Measurements from ENCODE around the gene OVAAL. TPM values are rescaled to one million over a fixed set of nuclear protein-coding genes. Genes with fewer than 3 reads are reported as not detected.

OVAAL gene
- total and polyA plus RNA-seq, 4 donors: not detected

DNA sequence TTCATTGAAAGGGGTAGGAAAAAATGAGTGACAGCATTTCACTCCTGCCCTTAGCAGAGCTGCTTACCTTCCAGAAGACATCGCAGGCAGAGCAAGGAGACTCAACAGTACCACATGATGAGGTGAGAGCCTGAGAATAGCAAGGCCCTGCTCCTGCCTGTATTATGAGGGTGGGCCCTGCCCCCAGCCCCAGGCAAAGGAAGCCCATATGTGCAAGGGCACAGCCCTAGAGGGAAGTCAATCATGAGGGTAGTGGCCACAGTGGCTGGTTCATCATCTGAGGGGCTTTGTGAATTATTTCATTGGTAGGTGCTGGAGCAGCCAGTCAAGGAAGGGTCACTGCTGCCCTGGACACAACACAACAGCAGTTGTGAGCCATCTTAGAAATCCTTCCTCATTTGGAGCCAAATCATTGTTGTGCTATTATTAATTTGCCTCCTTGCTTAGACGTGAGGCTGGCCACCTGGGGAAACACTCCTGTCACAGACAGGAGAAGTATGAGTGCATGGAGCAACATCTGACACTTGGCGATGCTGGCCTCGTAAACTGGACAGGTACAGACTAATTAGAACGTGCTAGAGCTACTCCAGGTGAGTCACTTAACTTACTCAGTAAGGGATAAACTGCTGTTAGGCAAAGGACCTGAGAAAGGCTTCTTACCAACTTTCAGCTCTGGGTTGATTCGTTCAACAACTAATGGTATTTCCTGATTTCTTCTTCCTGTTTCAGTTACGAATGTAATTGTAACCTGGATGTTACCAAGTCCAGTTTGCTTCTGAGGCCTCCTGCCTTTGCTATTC, 33.6 kb upstream of the OVAAL start:
- Histone ChIP-seq H3K27ac (ENCODE audit: low read depth in 1 of 2, low read length in 2 of 2) (no peak overlapping the region), H3K4me3 (ENCODE audit: low read depth in 1 of 3, low read length in 3 of 3) (no peak overlapping the region), H3K4me1 (ENCODE audit: control insufficient read depth in 4 of 4, insufficient read depth in 4 of 4, low read length in 3 of 4) (peaks cover 0 to 7% (median 5%) of the 10 kb centered on the region in 4 donors), H3K36me3 (ENCODE audit: control insufficient read depth in 4 of 4, insufficient read depth in 3 of 4, low read depth in 1 of 4, low read length in 3 of 4) (no peaks in the 10 kb centered on the region), H3K27me3 (ENCODE audit: control insufficient read depth in 4 of 4, insufficient read depth in 4 of 4, low read length in 3 of 4) (no peaks in the 10 kb centered on the region), H3K9ac (ENCODE audit: low read depth in 1 of 2, low read length in 2 of 2) (no peak overlapping the region), H3K9me3 (ENCODE audit: control insufficient read depth in 4 of 4, low read length in 3 of 4) (no peaks in the 10 kb centered on the region)
- TF ChIP-seq GABPA (IDR thresholded peaks at IDR 0.05 in 1 of 2, conservative IDR thresholded peaks at IDR 0.05 in 1 of 2): no peak
- TF ChIP-seq NR2F2 (IDR thresholded peaks at IDR 0.05): no peak
- no peak for TF ChIP-seq EGR1 (IDR thresholded peaks at IDR 0.05; ENCODE audit: low read depth in 2 of 2)
- TF ChIP-seq, protein P1, sequence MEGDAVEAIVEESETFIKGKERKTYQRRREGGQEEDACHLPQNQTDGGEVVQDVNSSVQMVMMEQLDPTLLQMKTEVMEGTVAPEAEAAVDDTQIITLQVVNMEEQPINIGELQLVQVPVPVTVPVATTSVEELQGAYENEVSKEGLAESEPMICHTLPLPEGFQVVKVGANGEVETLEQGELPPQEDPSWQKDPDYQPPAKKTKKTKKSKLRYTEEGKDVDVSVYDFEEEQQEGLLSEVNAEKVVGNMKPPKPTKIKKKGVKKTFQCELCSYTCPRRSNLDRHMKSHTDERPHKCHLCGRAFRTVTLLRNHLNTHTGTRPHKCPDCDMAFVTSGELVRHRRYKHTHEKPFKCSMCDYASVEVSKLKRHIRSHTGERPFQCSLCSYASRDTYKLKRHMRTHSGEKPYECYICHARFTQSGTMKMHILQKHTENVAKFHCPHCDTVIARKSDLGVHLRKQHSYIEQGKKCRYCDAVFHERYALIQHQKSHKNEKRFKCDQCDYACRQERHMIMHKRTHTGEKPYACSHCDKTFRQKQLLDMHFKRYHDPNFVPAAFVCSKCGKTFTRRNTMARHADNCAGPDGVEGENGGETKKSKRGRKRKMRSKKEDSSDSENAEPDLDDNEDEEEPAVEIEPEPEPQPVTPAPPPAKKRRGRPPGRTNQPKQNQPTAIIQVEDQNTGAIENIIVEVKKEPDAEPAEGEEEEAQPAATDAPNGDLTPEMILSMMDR (IDR thresholded peaks at IDR 0.05; ENCODE audit: low read depth, low read length, missing input control): no peak
- no peak for TF ChIP-seq YY1 (IDR thresholded peaks at IDR 0.05)
- no peak for TF ChIP-seq JUND (IDR thresholded peaks at IDR 0.05)
- TF ChIP-seq, protein P2, sequence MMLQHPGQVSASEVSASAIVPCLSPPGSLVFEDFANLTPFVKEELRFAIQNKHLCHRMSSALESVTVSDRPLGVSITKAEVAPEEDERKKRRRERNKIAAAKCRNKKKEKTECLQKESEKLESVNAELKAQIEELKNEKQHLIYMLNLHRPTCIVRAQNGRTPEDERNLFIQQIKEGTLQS (IDR thresholded peaks at IDR 0.05): no peak
- TF ChIP-seq RXRA (IDR thresholded peaks at IDR 0.05): no peak
- TF ChIP-seq, protein P3, sequence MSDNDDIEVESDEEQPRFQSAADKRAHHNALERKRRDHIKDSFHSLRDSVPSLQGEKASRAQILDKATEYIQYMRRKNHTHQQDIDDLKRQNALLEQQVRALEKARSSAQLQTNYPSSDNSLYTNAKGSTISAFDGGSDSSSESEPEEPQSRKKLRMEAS (IDR thresholded peaks at IDR 0.05): no peak
- TF ChIP-seq FOXA2 (IDR thresholded peaks at IDR 0.05): no peak
- no peak for TF ChIP-seq RAD21 (IDR thresholded peaks at IDR 0.05)
- no peak for DNase-seq (ENCODE audit: low spot score)
- WGBS: 76% methylated on average over 7 of the region's 7 CpGs

DNA sequence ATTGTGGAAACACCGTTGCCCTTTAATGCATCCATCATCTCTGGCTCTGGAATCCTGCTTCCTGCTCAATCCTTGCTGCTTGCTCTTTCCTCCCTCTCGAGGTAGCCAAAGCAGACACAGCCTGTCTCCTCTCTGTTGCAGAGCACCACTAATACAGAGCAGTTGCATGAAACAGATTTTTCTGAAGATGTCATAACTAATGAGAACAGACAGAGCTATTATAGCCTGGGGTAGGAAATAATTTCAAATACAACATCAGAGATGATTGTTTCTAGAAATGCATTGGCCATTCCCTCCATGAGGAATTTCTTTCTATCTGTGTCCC, 33.1 kb upstream of the OVAAL start:
- TF ChIP-seq, protein P3 (IDR thresholded peaks at IDR 0.05): no peak
- no peak for TF ChIP-seq TAF1 (conservative IDR thresholded peaks at IDR 0.05)
- no peak for TF ChIP-seq HNF4G (IDR thresholded peaks at IDR 0.05)
- TF ChIP-seq, protein P1 (IDR thresholded peaks at IDR 0.05; ENCODE audit: low read depth, low read length, missing input control): no peak
- TF ChIP-seq EGR1 (IDR thresholded peaks at IDR 0.05; ENCODE audit: low read depth in 2 of 2): no peak
- TF ChIP-seq SP1 (IDR thresholded peaks at IDR 0.05): no peak
- TF ChIP-seq, protein P2 (IDR thresholded peaks at IDR 0.05): no peak
- no peak for TF ChIP-seq GABPA (IDR thresholded peaks at IDR 0.05 in 1 of 2, conservative IDR thresholded peaks at IDR 0.05 in 1 of 2)
- TF ChIP-seq YY1 (IDR thresholded peaks at IDR 0.05): no peak
- TF ChIP-seq RXRA (IDR thresholded peaks at IDR 0.05): no peak
- no peak for TF ChIP-seq FOXA1 (IDR thresholded peaks at IDR 0.05)
- no peak for TF ChIP-seq NR2F2 (IDR thresholded peaks at IDR 0.05)
- TF ChIP-seq FOXA2 (IDR thresholded peaks at IDR 0.05): no peak
- TF ChIP-seq, protein P4, sequence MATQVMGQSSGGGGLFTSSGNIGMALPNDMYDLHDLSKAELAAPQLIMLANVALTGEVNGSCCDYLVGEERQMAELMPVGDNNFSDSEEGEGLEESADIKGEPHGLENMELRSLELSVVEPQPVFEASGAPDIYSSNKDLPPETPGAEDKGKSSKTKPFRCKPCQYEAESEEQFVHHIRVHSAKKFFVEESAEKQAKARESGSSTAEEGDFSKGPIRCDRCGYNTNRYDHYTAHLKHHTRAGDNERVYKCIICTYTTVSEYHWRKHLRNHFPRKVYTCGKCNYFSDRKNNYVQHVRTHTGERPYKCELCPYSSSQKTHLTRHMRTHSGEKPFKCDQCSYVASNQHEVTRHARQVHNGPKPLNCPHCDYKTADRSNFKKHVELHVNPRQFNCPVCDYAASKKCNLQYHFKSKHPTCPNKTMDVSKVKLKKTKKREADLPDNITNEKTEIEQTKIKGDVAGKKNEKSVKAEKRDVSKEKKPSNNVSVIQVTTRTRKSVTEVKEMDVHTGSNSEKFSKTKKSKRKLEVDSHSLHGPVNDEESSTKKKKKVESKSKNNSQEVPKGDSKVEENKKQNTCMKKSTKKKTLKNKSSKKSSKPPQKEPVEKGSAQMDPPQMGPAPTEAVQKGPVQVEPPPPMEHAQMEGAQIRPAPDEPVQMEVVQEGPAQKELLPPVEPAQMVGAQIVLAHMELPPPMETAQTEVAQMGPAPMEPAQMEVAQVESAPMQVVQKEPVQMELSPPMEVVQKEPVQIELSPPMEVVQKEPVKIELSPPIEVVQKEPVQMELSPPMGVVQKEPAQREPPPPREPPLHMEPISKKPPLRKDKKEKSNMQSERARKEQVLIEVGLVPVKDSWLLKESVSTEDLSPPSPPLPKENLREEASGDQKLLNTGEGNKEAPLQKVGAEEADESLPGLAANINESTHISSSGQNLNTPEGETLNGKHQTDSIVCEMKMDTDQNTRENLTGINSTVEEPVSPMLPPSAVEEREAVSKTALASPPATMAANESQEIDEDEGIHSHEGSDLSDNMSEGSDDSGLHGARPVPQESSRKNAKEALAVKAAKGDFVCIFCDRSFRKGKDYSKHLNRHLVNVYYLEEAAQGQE (IDR thresholded peaks at IDR 0.05): no peak
- no peak for TF ChIP-seq JUND (IDR thresholded peaks at IDR 0.05)
- TF ChIP-seq, protein P5, sequence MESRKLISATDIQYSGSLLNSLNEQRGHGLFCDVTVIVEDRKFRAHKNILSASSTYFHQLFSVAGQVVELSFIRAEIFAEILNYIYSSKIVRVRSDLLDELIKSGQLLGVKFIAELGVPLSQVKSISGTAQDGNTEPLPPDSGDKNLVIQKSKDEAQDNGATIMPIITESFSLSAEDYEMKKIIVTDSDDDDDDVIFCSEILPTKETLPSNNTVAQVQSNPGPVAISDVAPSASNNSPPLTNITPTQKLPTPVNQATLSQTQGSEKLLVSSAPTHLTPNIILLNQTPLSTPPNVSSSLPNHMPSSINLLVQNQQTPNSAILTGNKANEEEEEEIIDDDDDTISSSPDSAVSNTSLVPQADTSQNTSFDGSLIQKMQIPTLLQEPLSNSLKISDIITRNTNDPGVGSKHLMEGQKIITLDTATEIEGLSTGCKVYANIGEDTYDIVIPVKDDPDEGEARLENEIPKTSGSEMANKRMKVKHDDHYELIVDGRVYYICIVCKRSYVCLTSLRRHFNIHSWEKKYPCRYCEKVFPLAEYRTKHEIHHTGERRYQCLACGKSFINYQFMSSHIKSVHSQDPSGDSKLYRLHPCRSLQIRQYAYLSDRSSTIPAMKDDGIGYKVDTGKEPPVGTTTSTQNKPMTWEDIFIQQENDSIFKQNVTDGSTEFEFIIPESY (IDR thresholded peaks at IDR 0.05): no peak
- TF ChIP-seq RAD21 (IDR thresholded peaks at IDR 0.05): no peak
- H3K9ac ChIP-seq (ENCODE audit: low read depth in 1 of 2, low read length in 2 of 2): no peak overlapping the region
- peaks cover 0 to 7% (median 5%) of the 10 kb centered on the region in 4 donors for H3K4me1 ChIP-seq (ENCODE audit: control insufficient read depth in 4 of 4, insufficient read depth in 4 of 4, low read length in 3 of 4)
- 53% methylated on average over 2 of the region's 2 CpGs for WGBS
- no peaks in the 10 kb centered on the region for H3K27me3 ChIP-seq (ENCODE audit: control insufficient read depth in 4 of 4, insufficient read depth in 4 of 4, low read length in 3 of 4)
- no peak for DNase-seq (ENCODE audit: low spot score)
- H3K4me3 ChIP-seq (ENCODE audit: low read depth in 1 of 3, low read length in 3 of 3): no peak overlapping the region
- no peak overlapping the region for H3K27ac ChIP-seq (ENCODE audit: low read depth in 1 of 2, low read length in 2 of 2)
- H3K36me3 ChIP-seq (ENCODE audit: control insufficient read depth in 4 of 4, insufficient read depth in 3 of 4, low read depth in 1 of 4, low read length in 3 of 4): no peaks in the 10 kb centered on the region
- H3K9me3 ChIP-seq (ENCODE audit: control insufficient read depth in 4 of 4, low read length in 3 of 4): no peaks in the 10 kb centered on the region
